Renal cortical epithelial cell (primary cell): Measurements from ENCODE around the gene FNDC3B. TPM values are rescaled to one million over a fixed set of nuclear protein-coding genes. Genes with fewer than 3 reads are reported as not detected.
A peak's percentile ranks its signal among the peaks of the same experiment; 100 is the strongest.
"Not testable (repeated sequence)": the region's sequence is repeated elsewhere in the genome, so short reads cannot be mapped to it uniquely, and the experiment has no call there.

ENCODE experiments used
- DNase-seq: peaks from one replicate; pipeline ENCODE4 v3.0.0-alpha.2; 2011; ENCODE audit warnings: low read depth
- total RNA-seq: library from RNA; depleted of rRNA; stranded (reverse); fragments of >200 nt; gene quantifications from 2 replicates; pipeline ENCODE4 v1.2.3, GENCODE V29; 2014

The FNDC3B gene
- total RNA-seq, 1 donor from 2014 or later = 220 TPM

DNA sequence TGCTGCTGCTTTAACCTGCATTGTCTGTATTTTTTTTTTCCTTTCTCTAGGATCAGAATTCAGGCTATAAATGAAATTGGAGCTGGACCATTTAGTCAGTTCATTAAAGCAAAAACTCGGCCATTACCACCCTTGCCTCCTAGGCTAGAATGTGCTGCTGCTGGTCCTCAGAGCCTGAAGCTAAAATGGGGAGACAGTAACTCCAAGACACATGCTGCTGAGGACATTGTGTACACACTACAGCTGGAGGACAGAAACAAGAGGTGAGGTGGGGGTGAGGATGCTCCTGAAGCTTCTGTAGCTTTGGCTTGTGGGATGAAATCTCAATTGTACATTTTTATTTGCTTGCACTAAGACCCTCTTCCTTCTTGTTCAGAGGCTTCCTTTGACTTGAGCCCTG is 323.2 kb downstream of the FNDC3B start:
- no peak for DNase-seq

DNA sequence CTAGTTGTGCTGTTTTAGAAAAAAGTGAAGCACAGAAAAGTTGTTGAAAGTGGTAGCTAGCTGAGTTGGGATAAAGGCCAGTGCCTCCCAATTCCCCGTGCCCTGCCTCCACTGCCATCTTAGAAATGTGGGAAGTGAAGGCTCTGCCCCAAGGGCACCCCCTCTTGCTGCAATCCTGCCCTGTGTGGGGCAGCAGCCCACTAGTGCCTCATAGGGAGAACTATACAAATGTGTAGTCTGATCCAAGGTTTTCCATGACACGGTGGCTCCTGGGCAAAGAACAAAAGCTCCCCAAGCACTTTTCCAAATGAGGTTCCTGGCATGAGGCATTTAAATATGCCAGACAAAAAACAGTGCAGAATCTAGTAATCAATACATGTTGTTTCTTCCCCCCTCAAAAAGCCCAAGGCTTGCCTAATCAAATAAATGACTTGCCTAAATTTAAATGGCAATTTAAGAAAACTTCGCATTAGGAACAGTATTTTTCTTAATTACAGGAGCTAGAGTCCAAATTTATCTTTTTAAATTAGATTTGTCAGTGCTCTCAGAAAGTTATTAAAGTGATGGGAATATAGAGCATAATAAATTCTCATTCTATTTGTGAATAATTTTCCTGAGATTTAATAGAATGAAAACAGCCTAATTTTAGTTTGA is 325.1 kb downstream of the FNDC3B start:
- no peak for DNase-seq

DNA sequence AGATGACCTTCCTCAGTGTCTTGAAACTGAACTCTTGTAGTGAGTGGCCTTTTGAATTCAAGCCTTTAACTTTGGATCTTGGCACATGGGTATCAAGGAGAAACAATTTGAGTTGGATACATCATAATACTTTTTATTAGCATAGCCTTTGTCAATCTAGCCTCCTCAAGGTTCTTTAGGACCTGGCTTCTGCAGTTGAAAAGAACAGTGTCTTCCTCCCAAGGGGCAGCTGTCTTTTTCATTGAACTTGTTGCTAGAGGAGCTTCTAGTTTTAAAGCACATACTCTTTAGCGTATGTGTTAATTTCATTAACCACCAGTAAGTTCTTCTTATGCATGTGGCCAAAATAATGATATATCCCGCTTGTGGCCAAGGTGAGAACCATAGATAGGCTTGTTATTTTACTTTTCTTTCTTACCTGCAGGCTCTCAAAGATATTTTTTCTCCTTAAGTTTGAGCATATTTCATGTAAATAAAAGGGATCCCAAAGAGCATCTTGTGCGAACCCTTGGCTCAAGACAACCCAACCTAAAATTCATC is 325.7 kb downstream of the FNDC3B start:
- no peak for DNase-seq

DNA sequence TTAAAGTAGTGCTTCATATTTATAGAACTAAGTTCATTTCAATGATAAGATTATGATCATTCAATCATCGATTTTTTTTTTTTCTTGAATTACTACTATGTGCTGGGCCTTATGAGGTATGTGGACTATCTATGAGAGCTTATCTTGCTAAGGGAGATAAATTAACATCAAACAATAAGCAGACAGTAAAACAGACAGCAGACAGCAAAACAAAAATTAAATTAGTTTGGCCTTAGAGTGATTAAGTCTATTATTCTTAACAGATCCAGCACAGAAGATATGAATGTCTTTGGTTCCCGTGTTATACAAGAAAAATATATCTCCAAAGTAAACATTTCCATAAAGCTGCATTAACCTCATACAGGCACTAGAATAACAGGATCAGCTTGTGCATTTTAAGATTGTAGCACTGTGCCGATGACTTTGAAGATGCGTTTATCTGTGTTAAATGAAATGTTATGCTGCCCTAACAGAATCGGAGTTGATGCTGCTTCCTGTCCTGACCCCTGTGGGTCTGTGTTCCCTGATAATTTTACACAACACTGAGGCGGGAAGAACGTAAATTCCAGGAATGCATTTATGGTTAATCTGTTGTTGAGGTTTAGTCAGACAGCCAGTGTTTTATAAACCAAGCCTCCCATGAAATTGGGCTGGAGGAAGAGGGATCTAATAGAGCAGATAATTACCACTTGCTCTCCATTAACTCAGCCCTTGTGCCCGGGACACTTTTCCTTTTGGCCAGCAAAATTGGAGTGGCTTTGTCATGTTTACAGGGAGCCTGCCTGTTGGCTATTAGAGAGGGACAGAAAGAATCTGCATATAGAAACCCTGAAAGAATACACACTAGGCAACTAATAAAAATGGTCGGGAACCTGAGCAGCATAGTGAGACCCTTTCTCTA is 328.1 kb downstream of the FNDC3B start:
- DNase-seq = peak; percentile 71

DNA sequence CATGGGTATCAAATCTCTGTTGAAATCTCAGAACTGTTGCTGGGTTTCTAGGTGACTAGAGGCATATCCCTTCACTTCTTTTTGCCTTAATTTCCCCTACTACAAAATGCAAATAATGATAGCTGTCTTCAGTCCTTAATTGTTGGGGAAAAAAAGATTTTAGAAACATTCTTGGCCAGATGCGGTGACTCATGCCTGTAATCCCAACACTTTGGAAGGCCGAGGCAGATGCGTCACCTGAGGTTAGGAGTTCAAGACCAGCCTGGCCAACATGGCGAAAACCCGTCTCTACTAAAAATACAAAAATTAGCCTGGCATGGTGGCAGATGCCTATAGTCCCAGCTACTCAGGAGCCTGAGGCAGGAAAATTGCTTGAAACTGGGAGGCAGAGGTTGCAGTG is 329.2 kb downstream of the FNDC3B start:
- not testable (repeated sequence) for DNase-seq

DNA sequence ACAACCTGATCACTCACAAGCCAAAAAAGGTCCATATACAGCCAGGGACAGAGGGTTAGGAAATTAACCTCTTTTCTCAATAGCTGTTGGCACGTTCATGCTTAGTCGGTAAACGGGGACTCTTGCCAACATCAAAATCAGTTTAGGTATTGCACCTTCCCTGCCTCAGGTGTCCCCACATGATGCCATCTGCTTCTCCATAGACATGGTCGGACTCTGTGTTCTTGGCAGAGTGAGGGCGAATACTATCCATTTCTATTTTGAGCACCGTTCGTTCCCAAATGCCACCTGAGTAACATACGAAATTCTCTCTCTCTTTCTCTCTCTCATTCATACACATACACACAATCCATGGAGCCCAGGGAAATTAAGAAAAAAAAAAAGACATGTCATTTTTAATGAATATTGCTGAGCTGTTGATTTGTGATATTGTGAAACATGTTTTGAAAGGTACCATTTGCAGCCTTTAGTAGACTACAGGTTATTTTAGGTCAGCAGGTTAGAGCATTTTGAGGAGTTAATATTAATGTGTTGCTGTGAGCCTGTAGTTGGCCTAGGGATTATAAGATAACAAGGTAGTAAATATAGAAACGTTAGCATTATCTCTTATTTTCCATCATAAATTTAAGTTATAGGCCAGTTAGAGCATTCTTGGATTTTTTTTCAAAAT is 330.3 kb downstream of the FNDC3B start:
- DNase-seq = no peak

DNA sequence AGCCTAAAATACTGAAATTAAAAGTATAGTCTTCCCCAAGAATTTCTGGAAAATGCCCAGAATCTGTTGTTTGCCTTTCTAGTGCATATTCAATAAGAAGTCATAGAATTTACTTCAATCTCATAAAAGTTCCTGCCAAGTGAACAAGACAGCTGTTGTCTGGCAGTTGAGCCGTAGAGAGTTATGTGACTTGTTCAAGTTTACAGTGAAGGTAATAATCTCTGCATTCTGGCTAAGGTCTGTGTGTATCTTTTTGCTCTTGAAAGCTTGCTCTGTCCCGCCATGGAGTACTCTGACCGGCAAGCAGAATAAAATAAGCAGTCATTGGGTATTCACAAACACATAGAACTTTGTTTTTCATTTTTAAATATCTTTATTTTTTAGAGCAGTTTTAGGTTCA is 331.0 kb downstream of the FNDC3B start:
- no peak for DNase-seq

DNA sequence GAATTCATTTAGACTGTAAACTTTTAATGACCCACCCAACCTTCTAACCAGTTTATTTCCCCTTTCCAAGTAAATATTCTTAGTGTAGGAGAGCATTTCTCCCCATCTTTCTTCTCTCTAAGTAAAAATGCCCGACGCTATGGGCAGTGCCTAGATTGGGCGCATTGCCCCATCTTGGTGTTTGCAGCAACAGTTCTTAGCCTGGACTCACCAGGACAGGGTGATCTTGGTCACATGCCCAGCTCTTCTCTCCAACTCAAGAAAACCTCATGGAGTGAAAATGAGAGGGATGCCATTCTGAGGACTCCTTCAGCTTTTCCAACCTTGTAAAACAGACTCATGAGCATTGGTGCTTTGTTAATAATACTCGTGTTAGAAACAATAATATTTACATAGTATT is 332.2 kb downstream of the FNDC3B start:
- DNase-seq = no peak

DNA sequence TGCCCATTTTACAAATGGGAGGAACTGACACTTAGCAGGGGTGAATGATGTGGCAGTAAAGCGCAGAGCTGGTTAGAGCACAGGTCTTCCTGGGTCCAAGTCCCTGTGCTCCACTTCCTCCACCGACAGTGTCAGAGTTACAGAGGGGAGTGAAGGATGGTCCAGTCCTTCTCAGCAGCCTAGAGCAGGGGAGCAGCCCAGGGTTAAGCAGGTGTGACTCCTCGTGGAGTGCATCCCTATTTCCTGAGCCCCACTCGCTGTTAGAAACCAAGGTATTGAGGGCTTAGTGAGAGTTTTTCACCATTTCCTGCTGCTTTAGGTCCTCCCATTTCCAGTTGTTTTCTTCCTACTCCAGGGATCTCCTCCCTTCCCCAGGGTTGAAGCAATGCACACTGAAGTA is 333.5 kb downstream of the FNDC3B start:
- DNase-seq = no peak

DNA sequence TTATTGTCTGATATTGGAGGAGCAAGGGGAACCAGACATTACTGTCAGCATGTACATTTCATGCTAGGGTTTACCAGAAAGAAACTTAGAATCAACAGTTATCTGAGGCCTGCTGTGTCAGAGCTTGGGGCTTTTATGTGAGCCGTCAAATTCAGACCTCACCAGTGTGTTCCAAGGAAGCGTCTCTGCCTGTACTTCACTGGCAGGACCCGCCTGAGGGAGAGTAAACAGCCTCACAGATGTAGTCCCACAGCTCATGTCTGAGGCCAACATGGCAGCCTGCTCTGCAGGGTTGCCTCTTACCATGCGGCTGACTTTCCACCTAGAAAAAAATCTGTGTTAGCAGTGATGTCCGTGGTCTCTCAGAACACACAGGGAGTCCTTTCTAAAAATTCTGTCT is 334.5 kb downstream of the FNDC3B start:
- no peak for DNase-seq

DNA sequence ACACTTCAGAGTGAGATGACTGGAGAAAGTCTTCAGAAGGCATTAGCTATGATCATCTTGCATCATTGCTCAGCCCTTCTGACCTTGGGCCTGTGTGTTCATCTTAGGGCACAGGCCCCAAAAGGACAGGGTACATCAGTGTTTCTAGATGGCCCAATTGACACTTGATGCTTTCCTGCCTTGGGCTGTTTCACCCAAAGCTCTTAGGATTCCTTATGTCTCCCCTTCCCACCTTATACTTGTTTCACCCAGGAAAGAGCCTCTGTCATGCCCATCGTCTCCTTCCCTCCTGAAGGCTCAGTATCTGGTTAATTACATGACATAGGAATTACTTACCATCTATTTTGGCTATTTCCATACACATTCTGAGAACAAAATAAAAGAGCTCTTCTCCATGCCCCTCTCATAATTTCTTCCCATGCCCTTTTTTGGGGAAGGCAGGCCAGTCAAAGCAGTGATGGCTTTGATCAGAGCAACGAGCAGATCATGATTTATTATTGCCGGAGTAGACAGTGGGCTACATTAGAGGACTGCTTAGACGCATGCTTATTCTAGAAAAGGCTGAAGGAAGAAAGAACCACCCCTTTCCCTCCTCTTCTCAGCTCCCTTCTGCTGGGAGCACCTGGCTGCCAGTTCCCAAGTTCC is 335.9 kb downstream of the FNDC3B start:
- DNase-seq = no peak

DNA sequence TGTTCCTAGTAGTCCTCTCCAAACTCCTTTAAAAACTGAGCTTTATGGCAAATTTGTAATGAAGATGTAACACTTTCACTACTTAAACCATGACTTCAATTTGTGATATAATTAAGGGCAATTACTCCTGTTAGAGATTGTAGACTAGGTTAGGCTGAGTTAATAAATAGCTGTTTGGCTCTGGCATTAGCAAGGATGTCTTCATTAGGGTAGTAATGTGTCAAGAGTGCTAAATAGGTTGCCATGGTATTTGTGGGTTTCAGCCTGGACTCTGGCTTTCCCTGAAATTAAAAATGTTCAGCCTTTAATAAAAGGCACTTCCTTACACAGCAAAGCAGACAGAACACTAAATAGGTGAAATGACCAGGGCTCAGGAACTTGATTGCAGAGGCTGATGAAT is 337.0 kb downstream of the FNDC3B start:
- DNase-seq = peak; percentile 84

DNA sequence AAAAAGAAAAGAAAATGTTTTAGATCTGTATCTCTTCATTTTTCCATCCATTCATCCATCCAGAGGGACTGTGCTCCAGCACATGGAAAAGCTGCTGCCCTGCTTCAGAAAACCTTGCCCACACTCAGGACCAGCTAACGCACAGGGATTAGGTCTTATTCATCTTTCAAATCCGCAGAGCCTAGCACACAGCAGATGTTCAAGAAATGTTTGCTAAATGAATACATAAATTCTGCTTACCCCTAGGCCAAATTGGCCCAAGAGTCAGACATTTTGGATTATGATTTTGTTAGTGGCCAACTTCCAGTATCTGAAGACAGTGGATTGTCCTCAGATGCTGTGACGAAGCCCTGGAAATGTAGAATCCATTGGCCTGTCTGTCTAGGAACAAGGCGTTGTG is 337.5 kb downstream of the FNDC3B start:
- DNase-seq = no peak

DNA sequence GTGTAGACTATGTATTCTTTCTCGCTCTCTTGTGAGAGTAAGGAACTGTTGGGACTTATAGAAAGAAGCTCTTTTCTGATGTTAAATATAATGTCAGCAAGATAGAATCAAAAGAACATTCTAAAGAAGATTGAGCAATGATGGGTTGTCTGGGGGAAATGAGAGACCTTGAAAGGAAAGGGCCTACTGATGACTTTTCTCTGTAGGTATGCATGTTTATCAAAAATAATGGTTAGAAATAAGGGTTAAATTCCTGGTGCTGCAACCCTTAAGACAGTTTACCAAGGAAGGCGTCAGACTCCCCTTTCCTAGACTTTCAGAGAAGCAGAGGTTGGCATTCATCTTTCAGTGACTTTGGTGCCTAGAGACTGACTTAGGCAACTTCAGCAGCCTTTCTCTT is 339.1 kb downstream of the FNDC3B start:
- no peak for DNase-seq

DNA sequence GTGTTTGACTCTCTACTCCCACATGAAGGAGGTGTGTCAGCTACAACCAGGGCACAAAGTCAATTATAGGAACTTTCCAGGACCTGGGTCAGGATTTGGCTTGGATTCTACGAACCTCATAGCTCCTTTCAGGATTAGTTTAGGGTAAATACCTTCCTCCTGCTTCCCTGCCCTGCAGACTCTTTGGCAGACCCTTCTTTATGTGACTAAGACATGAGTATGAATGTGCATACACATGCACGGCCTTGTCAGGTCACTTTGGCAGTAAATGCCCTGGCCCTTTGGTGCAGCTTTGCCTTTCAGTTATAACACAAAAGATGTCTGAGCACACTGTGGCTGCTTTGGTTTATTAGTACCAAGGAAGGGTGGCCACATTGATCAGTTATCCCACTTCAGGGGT is 340.0 kb downstream of the FNDC3B start:
- DNase-seq = no peak

DNA sequence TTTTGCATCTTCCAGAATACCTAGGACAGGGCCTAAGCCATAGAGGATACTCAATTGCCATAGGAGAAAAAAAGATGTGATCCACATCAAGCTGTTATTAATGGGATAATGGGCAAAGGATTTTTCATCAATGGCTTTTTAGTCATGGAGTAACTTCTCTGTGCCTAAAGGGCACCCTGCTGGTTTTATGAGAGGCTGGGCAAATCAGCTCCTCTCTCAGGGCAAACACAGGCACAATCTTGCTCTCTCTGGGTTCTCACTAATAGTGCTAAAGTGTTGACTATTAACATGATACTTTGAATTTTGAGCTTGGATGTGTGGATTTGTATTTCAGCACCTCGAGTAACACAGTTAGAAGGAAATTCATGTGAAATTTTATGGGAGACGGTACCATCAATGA is 341.3 kb downstream of the FNDC3B start:
- DNase-seq = no peak

DNA sequence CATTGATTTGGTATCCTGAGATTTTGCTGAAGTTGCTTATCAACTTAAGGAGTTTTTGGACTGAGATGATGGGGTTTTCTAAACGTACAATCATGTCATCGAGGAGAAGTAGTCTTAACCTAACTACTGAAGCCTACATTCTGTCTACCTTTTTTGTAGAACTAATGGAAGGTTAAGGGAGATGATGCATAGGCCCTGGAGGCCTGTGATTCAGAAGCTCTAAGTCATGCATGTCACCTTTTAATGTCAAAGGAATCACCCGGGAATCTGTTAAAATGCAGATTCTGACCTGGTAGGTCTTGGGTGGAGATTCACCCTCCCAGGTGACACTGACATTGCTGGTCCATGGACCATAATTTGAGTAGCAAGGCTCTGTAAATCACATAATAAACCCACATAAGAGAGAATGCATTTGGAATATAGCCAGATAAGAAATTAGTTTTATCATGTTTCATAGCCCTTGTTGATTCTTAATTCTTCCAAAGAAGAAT is 344.0 kb downstream of the FNDC3B start:
- DNase-seq = peak; percentile 58

DNA sequence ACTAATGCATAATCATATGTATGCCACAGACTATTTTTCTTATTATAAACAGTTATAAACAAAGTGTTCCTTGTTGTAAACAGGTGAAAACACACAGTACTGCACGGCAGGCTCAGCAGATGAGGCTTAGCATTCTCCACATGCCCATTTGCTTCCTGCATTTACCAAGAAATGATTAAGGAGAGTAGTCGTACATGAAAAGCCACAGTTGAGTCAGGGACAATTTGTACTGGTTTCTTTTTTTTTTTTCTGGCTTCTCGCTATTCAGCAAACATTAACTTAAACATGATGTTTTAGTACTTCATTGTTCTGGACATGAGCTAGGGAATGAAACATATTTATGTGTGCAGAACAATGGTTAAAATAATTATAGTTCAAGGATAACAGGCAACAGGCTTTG is 345.5 kb downstream of the FNDC3B start:
- peak; percentile 87 for DNase-seq

DNA sequence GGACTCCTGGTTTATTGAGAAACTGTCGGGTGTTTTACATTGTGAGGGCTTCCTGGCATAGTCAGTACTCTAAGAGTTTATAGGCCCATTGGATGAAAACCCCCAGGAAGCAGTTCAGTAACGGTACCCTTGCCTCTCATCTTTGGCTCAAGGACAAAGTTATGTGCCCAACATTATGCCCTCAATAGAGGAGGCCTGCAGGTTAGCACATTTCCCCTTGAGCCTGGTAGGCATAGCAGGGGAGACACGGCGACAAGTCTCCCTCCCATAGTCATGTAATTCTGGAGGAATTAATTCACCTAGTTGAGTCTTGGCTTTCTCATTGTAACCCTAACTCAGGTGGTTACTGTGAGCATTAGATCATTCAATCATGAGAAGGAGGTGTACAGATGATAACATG is 348.4 kb downstream of the FNDC3B start:
- no peak for DNase-seq

DNA sequence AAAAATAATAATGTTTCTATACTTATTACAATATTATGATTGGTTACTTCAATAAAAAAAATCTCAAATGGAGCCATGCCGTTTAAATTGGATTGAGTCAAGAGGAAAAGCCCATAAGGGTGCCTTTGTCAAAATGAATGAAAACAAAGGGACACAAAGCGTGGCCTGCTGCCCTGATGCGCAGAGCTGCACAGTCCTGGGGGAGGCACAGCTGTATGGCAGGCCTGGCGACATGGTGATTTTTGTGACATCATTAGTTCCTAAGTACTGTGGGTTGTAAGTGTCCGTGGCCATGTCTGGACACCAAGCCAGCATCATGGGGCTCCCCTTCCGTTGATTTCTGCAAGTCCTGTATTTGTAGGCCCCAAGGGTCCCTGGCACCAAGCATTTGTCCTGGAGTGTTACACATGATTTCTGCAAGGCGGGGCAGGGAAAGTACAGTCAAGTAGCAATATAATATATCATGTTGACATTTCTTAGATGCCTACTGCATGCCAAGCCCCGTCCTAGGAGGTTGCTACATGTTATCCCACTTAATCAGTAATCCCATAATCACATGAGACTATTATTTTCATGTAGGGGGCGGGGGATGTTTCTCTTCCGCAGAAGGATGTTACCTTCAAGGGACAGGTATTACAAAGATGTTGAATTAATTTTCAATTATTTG is 349.2 kb downstream of the FNDC3B start:
- no peak for DNase-seq

DNA sequence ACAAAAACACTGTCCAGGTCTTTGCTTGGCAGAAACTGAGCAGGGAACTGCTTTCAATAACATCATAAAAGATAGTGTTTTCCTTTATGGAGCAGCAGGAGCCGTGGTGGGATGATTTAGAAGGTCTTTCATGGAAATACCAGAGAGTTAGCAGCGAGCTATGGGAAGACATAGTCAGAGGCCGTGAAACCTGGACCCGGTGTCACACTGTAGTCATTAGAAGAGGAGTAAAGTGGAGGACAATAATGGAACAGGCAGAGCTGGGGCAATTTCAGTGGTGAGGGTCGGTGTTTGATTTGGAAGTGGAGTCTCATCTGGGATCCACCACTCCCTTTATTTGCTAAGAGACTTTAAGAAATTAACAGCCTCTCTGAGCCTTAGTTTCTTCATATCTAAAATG is 351.4 kb downstream of the FNDC3B start:
- no peak for DNase-seq
